Activated T-cell treated with anti-CD3 and anti-CD28 coated beads, Interleukin-2, amount 50 U/mL, for 24 hours (primary cell): Measurements from ENCODE around the gene TRPM3.

ENCODE experiments used
- DNase-seq: peaks from one replicate; pipeline ENCODE4 v3.0.0-alpha.2; 2020
- H3K27ac Mint-ChIP-seq: 2 replicates; pipeline ENCODE4 v1.8.0; 2020; ENCODE audit warnings: mild to moderate bottlenecking, mixed read lengths
- H3K27me3 Mint-ChIP-seq: 2 replicates; pipeline ENCODE4 v1.8.0; 2020; ENCODE audit warnings: mixed read lengths
- H3K36me3 Mint-ChIP-seq: 2 replicates; pipeline ENCODE4 v1.8.0; 2020; ENCODE audit warnings: low read depth, mixed read lengths
- H3K4me1 Mint-ChIP-seq: 2 replicates; pipeline ENCODE4 v1.8.0; 2020; ENCODE audit warnings: low read depth, mixed read lengths
- H3K4me3 Mint-ChIP-seq: 2 replicates; pipeline ENCODE4 v1.8.0; 2020; ENCODE audit warnings: mild to moderate bottlenecking, moderate library complexity, mixed read lengths
- H3K9me3 Mint-ChIP-seq: 2 replicates; pipeline ENCODE4 v1.8.0; 2020; ENCODE audit warnings: mixed read lengths

The TRPM3 gene

GRCh38 chr9:70934642-70935041 lies 186.8 kb downstream of the TRPM3 start:
- no peak for DNase-seq
- H3K4me3 Mint-ChIP-seq, result no peak overlapping the region
- H3K4me1 Mint-ChIP-seq, result no peaks in the 10 kb centered on the region
- no peaks in the 10 kb centered on the region for H3K27me3 Mint-ChIP-seq
- H3K27ac Mint-ChIP-seq, result no peak overlapping the region
- H3K36me3 Mint-ChIP-seq, result no peaks in the 10 kb centered on the region
- H3K9me3 Mint-ChIP-seq, result no peaks in the 10 kb centered on the region

GRCh38 chr9:70933321-70933720 lies 188.1 kb downstream of the TRPM3 start:
- H3K27ac Mint-ChIP-seq, result no peak overlapping the region

GRCh38 chr9:70932097-70932496 lies 189.3 kb downstream of the TRPM3 start:
- Mint-ChIP-seq H3K27me3 (no peaks in the 10 kb centered on the region), H3K27ac (no peak overlapping the region), H3K4me3 (no peak overlapping the region), H3K4me1 (no peaks in the 10 kb centered on the region), H3K36me3 (no peaks in the 10 kb centered on the region), H3K9me3 (no peaks in the 10 kb centered on the region)
- no peak for DNase-seq

More at GRCh38 chr9:70933321-70933720, 188.1 kb downstream of the TRPM3 start:
- Mint-ChIP-seq H3K4me3 (no peak overlapping the region), H3K36me3 (no peaks in the 10 kb centered on the region), H3K27me3 (no peaks in the 10 kb centered on the region), H3K4me1 (no peaks in the 10 kb centered on the region), H3K9me3 (no peaks in the 10 kb centered on the region)
- no peak for DNase-seq

- Mint-ChIP-seq H3K4me3 (no peak overlapping the region), H3K27ac (no peak overlapping the region), H3K36me3 (no peaks in the 10 kb centered on the region), H3K9me3 (no peaks in the 10 kb centered on the region), H3K4me1 (no peaks in the 10 kb centered on the region), H3K27me3 (no peaks in the 10 kb centered on the region)
- DNase-seq, result no peak
Measured at GRCh38 chr9:70927530-70927929, 193.9 kb downstream of the TRPM3 start.

- Mint-ChIP-seq H3K4me1 (no peaks in the 10 kb centered on the region), H3K27me3 (no peaks in the 10 kb centered on the region), H3K9me3 (no peaks in the 10 kb centered on the region), H3K36me3 (no peaks in the 10 kb centered on the region), H3K27ac (no peak overlapping the region), H3K4me3 (no peak overlapping the region)
- no peak for DNase-seq
Measured at GRCh38 chr9:70924895-70925547, 196.4 kb downstream of the TRPM3 start.

GRCh38 chr9:70924380-70924779 lies 197.0 kb downstream of the TRPM3 start:
- no peaks in the 10 kb centered on the region for H3K27me3 Mint-ChIP-seq
- no peaks in the 10 kb centered on the region for H3K9me3 Mint-ChIP-seq
- H3K4me1 Mint-ChIP-seq, result no peaks in the 10 kb centered on the region
- H3K36me3 Mint-ChIP-seq, result no peaks in the 10 kb centered on the region
- H3K4me3 Mint-ChIP-seq, result no peak overlapping the region
- DNase-seq, result no peak
- H3K27ac Mint-ChIP-seq, result no peak overlapping the region

GRCh38 chr9:70923961-70924360 lies 197.5 kb downstream of the TRPM3 start:
- H3K36me3 Mint-ChIP-seq, result no peaks in the 10 kb centered on the region
- no peaks in the 10 kb centered on the region for H3K9me3 Mint-ChIP-seq
- H3K4me1 Mint-ChIP-seq, result no peaks in the 10 kb centered on the region
- H3K27me3 Mint-ChIP-seq, result no peaks in the 10 kb centered on the region
- DNase-seq, result no peak
- no peak overlapping the region for H3K27ac Mint-ChIP-seq
- no peak overlapping the region for H3K4me3 Mint-ChIP-seq

- Mint-ChIP-seq H3K27ac (no peak overlapping the region), H3K9me3 (no peaks in the 10 kb centered on the region), H3K4me1 (no peaks in the 10 kb centered on the region), H3K4me3 (no peak overlapping the region), H3K36me3 (no peaks in the 10 kb centered on the region), H3K27me3 (no peaks in the 10 kb centered on the region)
- DNase-seq, result no peak
Measured at GRCh38 chr9:70921136-70921535, 200.3 kb downstream of the TRPM3 start.

GRCh38 chr9:70917277-70917676 lies 204.1 kb downstream of the TRPM3 start:
- Mint-ChIP-seq H3K9me3 (no peaks in the 10 kb centered on the region), H3K27ac (no peak overlapping the region), H3K4me1 (no peaks in the 10 kb centered on the region), H3K36me3 (no peaks in the 10 kb centered on the region), H3K27me3 (peaks cover 3% of the 10 kb centered on the region), H3K4me3 (no peak overlapping the region)
- DNase-seq, result no peak

- Mint-ChIP-seq H3K27ac (no peak overlapping the region), H3K36me3 (no peaks in the 10 kb centered on the region), H3K4me3 (no peak overlapping the region), H3K27me3 (peaks cover 7% of the 10 kb centered on the region), H3K9me3 (no peaks in the 10 kb centered on the region), H3K4me1 (no peaks in the 10 kb centered on the region)
- no peak for DNase-seq
Measured at GRCh38 chr9:70911791-70912190, 209.6 kb downstream of the TRPM3 start.

GRCh38 chr9:70910598-70910997 lies 210.8 kb downstream of the TRPM3 start:
- Mint-ChIP-seq H3K4me3 (no peak overlapping the region), H3K9me3 (no peaks in the 10 kb centered on the region), H3K27ac (no peak overlapping the region), H3K27me3 (peaks cover 7% of the 10 kb centered on the region), H3K4me1 (no peaks in the 10 kb centered on the region), H3K36me3 (no peaks in the 10 kb centered on the region)
- DNase-seq, result no peak

- Mint-ChIP-seq H3K4me3 (no peak overlapping the region), H3K36me3 (no peaks in the 10 kb centered on the region), H3K4me1 (no peaks in the 10 kb centered on the region), H3K9me3 (no peaks in the 10 kb centered on the region), H3K27me3 (peaks cover 4% of the 10 kb centered on the region), H3K27ac (no peak overlapping the region)
- DNase-seq, result no peak
Measured at GRCh38 chr9:70902692-70903131, 218.7 kb downstream of the TRPM3 start.

GRCh38 chr9:70902171-70902570 lies 219.2 kb downstream of the TRPM3 start:
- Mint-ChIP-seq H3K9me3 (no peaks in the 10 kb centered on the region), H3K27me3 (peaks cover 2% of the 10 kb centered on the region), H3K36me3 (no peaks in the 10 kb centered on the region), H3K27ac (no peak overlapping the region), H3K4me1 (no peaks in the 10 kb centered on the region), H3K4me3 (no peak overlapping the region)
- DNase-seq, result no peak

- no peak overlapping the region for H3K4me3 Mint-ChIP-seq
- no peak overlapping the region for H3K27ac Mint-ChIP-seq
- no peaks in the 10 kb centered on the region for H3K9me3 Mint-ChIP-seq
- no peaks in the 10 kb centered on the region for H3K36me3 Mint-ChIP-seq
- no peaks in the 10 kb centered on the region for H3K4me1 Mint-ChIP-seq
- H3K27me3 Mint-ChIP-seq, result no peaks in the 10 kb centered on the region
- DNase-seq, result no peak
Measured at GRCh38 chr9:70901746-70902145, 219.7 kb downstream of the TRPM3 start.

GRCh38 chr9:70901013-70901412 lies 220.4 kb downstream of the TRPM3 start:
- no peak for DNase-seq
- H3K4me1 Mint-ChIP-seq, result no peaks in the 10 kb centered on the region
- no peak overlapping the region for H3K27ac Mint-ChIP-seq
- H3K27me3 Mint-ChIP-seq, result no peaks in the 10 kb centered on the region
- no peaks in the 10 kb centered on the region for H3K9me3 Mint-ChIP-seq
- H3K36me3 Mint-ChIP-seq, result no peaks in the 10 kb centered on the region
- no peak overlapping the region for H3K4me3 Mint-ChIP-seq

- Mint-ChIP-seq H3K36me3 (no peaks in the 10 kb centered on the region), H3K4me3 (no peak overlapping the region)
Measured at GRCh38 chr9:70893580-70894122, 227.8 kb downstream of the TRPM3 start.

More at GRCh38 chr9:70893580-70894122, 227.8 kb downstream of the TRPM3 start:
- Mint-ChIP-seq H3K27me3 (no peaks in the 10 kb centered on the region), H3K27ac (no peak overlapping the region), H3K9me3 (no peaks in the 10 kb centered on the region), H3K4me1 (no peaks in the 10 kb centered on the region)
- DNase-seq, result no peak
